HG03469 (cell line): ENCODE measurements around the gene SEC14L1.
A peak's percentile ranks its signal among the peaks of the same experiment; 100 is the strongest.
"Not testable (repeated sequence)": the region's sequence is repeated elsewhere in the genome, so short reads cannot be mapped to it uniquely, and the experiment has no call there.

Experiments used
- ATAC-seq: cut with Tn5 transposase; IDR thresholded peaks from one replicate; pipeline ENCODE4 v1.9.1; 2021; ENCODE audit warnings: mild to moderate bottlenecking, moderate library complexity, moderate number of reproducible peaks; ENCODE audit not compliant: unreplicated experiment

SEC14L1 gene

DNA sequence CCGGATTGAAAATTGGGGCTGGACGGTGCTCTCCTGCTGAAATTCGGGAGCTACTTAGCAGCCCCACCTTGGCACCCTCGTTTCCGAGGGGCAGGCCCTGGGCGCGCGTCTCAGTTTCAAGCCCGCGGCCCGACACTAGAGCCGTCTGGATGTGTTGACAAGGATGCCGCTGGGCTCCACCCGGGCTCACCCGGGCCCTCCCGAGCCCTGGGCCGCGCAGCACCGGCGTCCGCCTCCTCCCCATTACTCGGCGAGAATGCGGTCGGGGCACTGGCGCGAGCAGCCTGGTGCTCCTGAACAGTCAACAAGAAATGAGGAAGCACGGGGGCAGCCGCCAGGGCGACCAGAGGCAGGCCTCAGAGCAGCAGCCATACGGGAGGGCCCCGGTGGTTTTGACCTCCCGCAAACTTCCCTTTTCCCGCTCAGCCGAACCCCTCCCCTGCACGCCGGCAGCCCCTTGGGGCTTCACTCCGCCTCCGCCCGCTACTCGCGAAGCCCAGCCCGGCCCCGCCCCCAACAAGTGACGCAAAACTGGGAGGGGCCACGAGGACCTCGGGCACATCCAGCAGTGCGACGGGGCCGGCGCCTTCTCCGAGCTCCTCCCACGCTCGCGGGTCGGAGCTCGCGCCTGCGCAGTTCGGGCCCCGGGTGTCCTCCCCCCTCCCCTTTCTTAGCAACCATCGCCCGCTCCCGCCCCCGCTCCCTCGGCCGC is 447 bp upstream of the SEC14L1 start:
- ATAC-seq: peak; percentile 53

DNA sequence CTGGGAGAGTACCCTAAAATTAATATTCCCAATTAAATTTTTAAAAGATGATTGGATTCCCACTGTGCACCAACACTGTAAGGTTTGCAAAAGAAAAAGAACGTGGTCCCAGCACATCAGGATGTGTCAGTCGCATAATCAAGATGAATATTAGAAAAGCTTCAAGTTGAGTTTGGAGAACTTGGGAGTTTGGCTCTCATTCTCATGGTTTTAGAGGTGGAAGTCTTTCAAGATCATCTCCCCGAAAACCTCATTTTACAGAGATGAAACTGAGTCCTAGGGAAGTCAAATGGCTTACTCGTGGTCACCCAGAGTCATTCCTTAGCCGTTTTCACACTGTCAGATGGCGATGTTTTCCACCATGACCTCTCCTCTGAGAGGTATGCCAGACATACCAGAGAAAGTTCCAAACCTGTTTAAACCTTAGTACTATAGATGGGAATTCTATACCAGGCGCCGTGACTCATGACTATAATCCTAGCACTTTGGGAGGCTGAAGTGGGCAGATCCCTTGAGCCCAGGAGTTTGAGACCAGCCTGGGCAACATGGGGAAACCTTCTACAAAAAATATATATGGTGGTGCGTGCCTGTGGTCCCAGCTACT is 1.2 kb downstream of the SEC14L1 start:
- ATAC-seq: no peak

GRCh38 chr17:77142689-77143088 is 1.9 kb downstream of the SEC14L1 start:
- no peak for ATAC-seq

- no peak for ATAC-seq
These were observed 2.5 kb downstream of the SEC14L1 start for GRCh38 chr17:77143306-77143705.

GRCh38 chr17:77144227-77144626 is 3.5 kb downstream of the SEC14L1 start:
- no peak for ATAC-seq

GRCh38 chr17:77145224-77145611 is 4.4 kb downstream of the SEC14L1 start:
- ATAC-seq: no peak

DNA sequence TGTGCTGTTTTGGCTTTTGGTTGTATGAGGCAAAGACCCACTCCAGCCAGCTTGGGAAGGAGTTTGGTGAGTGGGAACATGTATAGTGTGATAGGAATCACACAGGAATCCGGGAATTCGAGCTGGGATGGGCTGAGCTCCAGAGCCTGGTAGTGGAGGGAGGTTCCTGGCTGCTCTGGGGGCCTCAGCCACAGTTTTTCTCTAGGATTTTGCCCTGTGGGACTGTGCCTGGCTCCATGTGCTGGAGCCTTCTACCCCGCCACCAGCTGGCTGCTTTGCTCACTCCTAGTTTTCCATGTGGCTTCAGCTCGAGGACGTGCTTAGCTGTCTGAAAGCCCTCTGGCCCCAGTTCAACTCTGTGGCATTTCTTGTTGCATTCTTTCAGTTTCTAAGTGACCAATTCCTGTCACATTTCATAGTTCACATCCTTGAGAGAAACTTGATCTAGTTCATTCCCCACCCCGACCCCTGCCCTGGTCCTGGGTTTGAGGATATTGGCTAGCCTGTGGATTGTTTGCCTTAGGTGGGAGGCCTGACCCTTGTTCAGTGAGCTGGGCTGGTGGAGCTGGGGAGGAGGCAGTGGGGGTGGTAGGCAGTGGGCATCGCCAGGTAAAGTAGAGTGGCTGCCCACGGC is 5.0 kb downstream of the SEC14L1 start:
- no peak for ATAC-seq

DNA sequence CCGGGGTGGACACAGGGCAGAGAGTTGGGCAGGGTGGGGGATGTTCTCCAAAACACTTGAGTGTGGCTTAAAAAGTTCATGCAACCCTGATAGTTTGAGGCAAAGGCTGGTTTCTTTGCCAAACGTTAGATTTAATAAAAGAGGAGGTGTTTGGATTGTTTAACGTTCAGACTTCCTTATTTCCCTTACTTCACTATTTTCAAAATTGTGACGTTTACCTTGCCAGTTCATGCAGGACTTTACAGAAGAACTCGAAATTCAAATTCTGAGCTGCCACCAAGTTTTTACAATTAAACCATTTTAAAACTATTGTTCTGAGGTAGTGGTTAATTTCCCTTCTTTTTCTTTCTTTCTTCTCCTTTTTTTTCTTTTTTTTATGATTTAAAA is 5.5 kb downstream of the SEC14L1 start:
- ATAC-seq: no peak

DNA sequence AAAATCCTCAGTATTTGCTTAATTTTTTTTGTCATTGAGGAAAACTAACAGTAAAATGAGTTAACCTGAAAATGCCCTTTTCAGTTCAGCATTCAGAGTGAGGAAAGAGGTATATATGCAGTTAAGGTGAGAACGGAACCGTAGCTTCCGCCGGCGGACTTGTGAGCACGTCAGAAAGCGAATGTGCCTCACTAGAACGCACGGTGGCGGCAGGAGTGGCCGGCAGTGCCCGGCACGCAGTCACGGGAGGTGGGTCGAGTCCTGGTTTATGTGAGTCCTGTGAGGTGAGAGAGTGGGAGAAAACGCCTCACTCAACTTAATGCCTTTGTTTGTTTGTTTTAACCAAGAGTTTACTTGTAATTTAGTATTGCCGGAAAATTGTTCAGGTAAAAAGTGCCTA is 6.1 kb downstream of the SEC14L1 start:
- no peak for ATAC-seq

DNA sequence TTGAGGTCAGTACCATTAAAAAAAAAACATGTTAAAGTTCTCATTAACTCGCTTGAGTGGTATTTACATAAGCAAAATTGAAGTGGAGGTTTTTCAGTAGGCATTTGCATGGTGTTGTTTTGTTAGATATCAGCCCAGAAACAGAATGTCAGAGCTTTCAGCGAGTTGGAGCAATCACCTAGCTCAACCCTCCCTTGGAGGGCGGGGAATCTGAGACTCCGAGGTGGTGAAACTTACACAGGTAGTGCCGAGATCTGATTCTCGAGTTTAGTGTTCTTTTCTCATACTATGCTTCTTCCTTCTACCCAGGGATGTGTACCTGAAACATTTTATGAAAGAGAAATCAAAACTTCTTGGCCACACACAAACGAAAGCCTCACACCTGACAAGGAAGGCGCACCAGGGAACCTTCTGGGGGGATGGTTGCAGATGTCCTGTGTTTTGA is 6.6 kb downstream of the SEC14L1 start:
- ATAC-seq: no peak

DNA sequence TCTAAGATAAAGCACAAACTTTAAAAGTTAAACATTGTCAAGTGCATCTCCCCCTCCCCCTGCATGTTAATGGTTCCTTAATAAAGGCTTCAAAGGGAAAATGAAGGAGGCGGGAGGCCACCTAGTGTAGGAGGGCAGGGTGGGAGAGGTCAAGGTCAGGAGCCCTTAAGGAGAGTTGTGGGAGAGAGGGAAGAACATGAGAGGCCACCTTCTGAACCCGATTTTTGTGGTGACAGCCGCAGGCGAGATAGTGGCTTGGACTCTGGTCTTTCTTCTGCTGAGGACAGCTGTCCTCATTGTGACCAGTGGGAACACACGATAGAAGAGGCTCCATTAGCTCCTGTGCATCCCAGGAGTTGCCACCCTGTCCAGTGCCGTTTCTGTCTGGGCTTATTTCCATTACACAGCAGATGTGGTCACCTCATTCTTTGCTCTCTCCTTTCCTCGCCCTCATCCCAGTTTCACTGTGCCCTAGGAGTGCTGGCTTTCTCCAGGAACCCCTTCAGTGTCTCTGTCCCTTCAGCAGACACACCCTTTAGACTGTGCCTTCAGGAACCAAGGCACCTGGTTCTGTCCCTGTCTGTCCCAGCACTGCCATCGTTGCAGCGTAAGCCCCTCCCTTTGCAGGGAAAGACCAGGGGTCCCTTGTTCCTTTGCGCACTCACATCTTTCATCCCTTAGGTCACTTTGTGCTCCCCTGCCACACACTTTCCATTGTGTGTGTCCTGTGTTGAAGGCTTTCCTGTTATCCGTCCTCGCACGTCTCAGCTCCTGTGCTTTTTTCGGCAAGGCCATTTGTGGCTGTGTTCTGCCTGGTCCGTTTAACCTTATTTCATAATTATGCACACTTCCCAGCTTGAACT is 7.5 kb downstream of the SEC14L1 start:
- no peak for ATAC-seq

- no peak for ATAC-seq
These were observed 8.3 kb downstream of the SEC14L1 start for GRCh38 chr17:77148940-77149510.

- no peak for ATAC-seq
These were observed 9.4 kb downstream of the SEC14L1 start for GRCh38 chr17:77150196-77150595.

DNA sequence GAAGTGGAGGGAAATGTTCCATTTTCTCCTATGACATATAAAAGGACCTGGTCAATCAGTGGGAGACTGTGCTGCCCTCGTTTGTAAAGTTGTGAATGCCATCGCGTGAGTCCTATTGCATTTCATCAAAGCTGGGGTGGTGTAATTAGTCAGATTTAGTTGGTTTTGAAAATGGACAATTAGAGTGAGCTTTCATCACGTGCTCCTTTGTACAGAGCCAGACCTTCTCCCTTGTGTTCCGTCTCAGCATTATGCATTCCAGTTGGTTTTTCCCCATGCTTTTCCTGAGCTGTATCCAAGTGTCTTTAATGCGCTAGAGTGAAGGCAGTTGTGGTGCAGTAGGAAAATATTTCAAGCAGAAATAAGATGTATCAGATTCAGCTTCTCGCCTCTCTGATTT is 10.4 kb downstream of the SEC14L1 start:
- ATAC-seq: no peak

DNA sequence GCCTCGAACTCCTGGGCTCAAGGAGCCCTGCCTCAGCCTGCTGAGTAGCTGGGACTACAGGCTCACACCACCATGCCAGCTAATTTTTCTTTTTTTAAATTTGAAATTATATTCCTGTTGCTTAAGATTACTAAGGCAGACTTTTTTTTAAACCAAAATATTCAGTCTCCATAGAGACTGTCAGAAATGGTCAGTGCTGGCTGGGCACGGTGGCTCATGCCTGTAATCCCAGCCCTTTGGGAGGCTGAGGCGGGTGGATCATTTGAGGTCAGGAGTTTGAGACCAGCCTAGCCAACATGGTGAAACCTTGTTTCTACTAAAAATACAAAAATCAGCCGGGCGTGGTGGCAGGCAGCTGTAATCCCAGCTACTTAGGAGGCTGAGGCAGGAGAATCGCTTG is 11.3 kb downstream of the SEC14L1 start:
- ATAC-seq: not testable (repeated sequence)

DNA sequence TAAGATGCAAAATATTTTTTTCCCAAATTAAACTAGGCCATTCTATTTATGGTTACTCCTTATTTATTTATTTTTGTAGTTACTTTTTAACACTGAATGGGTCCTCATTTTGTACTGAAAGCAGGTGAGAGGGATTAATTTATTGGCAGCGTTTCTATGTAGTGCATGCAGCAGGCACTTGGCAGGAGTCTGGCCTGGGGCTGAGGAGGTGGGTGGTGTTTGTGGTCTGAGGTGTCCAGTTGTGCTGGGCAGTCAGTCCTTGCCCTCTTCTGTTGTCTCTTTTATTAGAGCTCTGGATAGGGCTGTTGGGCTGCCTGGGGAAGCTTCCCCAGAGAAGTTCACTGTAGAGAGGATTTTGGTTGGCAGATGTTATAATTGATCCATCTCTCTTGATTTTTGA is 12.7 kb downstream of the SEC14L1 start:
- no peak for ATAC-seq

- no peak for ATAC-seq
These were observed 13.3 kb downstream of the SEC14L1 start for GRCh38 chr17:77153999-77154586.

DNA sequence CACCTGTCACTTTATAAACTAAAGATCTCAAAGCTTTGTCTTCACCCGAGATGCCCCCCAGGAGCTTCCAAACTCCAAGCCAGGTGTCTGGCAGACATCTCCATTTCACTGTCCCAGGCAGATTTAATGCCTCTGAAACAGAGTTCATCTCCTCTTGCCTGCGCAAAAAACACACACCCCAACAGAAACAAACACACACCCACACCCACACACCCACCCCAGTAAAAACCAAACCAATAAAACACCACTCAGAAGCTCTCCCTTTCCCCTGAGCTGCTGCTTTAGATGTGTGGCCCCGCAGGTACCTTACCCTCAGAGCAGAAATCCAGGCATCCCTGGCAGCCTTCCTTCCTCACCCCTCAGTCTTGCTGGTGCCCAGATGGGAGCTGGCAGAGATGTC is 14.4 kb downstream of the SEC14L1 start:
- ATAC-seq: no peak

GRCh38 chr17:77157766-77158165 is 17.0 kb downstream of the SEC14L1 start:
- not testable (repeated sequence) for ATAC-seq

DNA sequence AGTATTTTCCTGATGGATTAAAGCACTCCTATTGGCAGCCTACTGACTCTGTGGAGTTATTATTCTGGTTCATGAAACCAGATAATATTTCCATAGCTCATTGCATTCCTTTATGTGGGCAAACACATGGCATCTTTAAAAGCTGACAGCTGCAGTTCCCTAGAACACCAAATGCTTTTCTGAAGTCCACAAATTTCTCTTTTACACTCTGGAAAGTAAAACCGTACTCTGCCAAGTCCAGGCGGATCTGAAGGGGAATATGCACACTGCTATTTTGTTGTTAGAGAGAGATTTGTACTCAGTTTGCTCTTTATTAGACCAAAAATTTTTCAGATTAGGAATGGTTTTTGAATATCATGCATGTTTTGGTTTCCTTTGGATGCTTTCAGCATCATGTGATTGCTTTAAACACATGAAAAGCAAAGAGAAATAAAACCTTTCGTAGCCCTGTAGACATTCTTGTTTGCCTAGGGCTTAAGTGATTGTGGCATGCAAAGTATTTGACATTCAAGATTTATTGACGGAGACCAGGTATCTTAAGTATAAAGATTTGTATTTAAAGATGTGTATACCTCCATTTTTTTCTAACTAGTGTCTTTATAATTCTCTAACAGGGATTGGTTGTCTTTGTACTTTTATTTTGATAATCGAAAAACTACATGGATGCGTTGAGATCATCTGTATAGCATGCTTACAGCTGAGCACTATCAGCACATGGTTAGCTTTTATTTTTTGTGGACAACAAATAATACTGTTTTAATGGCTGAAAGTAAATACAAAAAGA is 19.5 kb downstream of the SEC14L1 start:
- no peak for ATAC-seq
